Transverse colon (tissue), 4 donors: ENCODE data around the gene IRX5.

ENCODE experiments used
- CTCF ChIP-seq, 5 experiments: fragments of 200-600 bp in 3 of 5; fragments of 450-650 bp in 2 of 5; sonication (generic) in 3 of 5; IDR thresholded peaks; 1 replicate in 2 of 5; 2 replicates in 3 of 5; pipeline ENCODE4 v1.5.1; 2016 to 2017; ENCODE audit warnings: antibody characterized with exemption in 5 of 5, inconsistent platforms in 3 of 5, mild to moderate bottlenecking in 2 of 5, moderate library complexity in 1 of 5
- POLR2A ChIP-seq: fragments of 450-650 bp; IDR thresholded peaks from one replicate; pipeline ENCODE4 v1.6.1; 2016; ENCODE audit warnings: antibody characterized with exemption, mild to moderate bottlenecking, moderate library complexity
- POLR2AphosphoS5 ChIP-seq, 3 donors: sonication (generic); formaldehyde crosslinking; IDR thresholded peaks; one replicate each; pipeline ENCODE4 v1.6.1; 2016; ENCODE audit warnings: antibody characterized with exemption in 3 of 3

GRCh38 chr16:54952195-54952594 is 21.5 kb downstream of the IRX5 start:
- TF ChIP-seq CTCF (IDR thresholded peaks at IDR 0.05) (no peak), POLR2A (no peak), POLR2AphosphoS5 (IDR thresholded peaks at IDR 0.05) (no peak)
